NCI-H774 (cell line): ENCODE results near the gene MNT.

Source experiments
- DNase-seq: peaks from one replicate; lab custom pipeline; 2025; lab: John Stamatoyannopoulos, UW

Gene MNT

GRCh38 chr17:2362881-2363280 is 38.0 kb downstream of the MNT start:
- DNase-seq = no peak

- DNase-seq = no peak
These were observed 38.4 kb downstream of the MNT start for GRCh38 chr17:2362416-2362815.

GRCh38 chr17:2362016-2362415 is 38.8 kb downstream of the MNT start:
- no peak for DNase-seq

GRCh38 chr17:2361010-2361760 is 39.7 kb downstream of the MNT start:
- no peak for DNase-seq

- DNase-seq = no peak
These were observed 42.9 kb downstream of the MNT start for GRCh38 chr17:2357931-2358434.

GRCh38 chr17:2357237-2357636 is 43.6 kb downstream of the MNT start:
- DNase-seq = no peak

GRCh38 chr17:2354311-2354710 is 46.5 kb downstream of the MNT start:
- DNase-seq = no peak

GRCh38 chr17:2351269-2351668 is 49.6 kb downstream of the MNT start:
- DNase-seq = no peak

- no peak for DNase-seq
These were observed 52.8 kb downstream of the MNT start for GRCh38 chr17:2347805-2348685.

GRCh38 chr17:2346475-2346874 is 54.4 kb downstream of the MNT start:
- no peak for DNase-seq

- no peak for DNase-seq
These were observed 56.3 kb downstream of the MNT start for GRCh38 chr17:2344528-2344927.

GRCh38 chr17:2343421-2343820 is 57.4 kb downstream of the MNT start:
- no peak for DNase-seq

- DNase-seq = no peak
These were observed 62.6 kb downstream of the MNT start for GRCh38 chr17:2338315-2338657.

GRCh38 chr17:2337544-2338314 is 63.1 kb downstream of the MNT start:
- DNase-seq = peak; percentile 31

- peak; percentile 7 for DNase-seq
These were observed 63.9 kb downstream of the MNT start, which contains the start of gene SGSM2 for GRCh38 chr17:2336852-2337543. SGSM2 (plus strand) TSS chr17:2337501; CDS start chr17:2337689, 188 bp downstream.

GRCh38 chr17:2336215-2336851 is 64.5 kb downstream of the MNT start, which contains the start of gene TSR1:
TSR1 (minus strand) TSS chr17:2336457; CDS start chr17:2336427, 30 bp downstream.
- peak; percentile 28 for DNase-seq

GRCh38 chr17:2335726-2336214 is 65.1 kb downstream of the MNT start:
- DNase-seq = no peak
